GM21515 (cell line): Measurements from ENCODE around the gene IFNG.
"Not testable (repeated sequence)": the region's sequence is repeated elsewhere in the genome, so short reads cannot be mapped to it uniquely, and the experiment has no call there.

Source experiments
- ATAC-seq: cut with Tn5 transposase; IDR thresholded peaks from one replicate; pipeline ENCODE4 v1.9.1; 2021; ENCODE audit not compliant: unreplicated experiment

The IFNG gene

DNA sequence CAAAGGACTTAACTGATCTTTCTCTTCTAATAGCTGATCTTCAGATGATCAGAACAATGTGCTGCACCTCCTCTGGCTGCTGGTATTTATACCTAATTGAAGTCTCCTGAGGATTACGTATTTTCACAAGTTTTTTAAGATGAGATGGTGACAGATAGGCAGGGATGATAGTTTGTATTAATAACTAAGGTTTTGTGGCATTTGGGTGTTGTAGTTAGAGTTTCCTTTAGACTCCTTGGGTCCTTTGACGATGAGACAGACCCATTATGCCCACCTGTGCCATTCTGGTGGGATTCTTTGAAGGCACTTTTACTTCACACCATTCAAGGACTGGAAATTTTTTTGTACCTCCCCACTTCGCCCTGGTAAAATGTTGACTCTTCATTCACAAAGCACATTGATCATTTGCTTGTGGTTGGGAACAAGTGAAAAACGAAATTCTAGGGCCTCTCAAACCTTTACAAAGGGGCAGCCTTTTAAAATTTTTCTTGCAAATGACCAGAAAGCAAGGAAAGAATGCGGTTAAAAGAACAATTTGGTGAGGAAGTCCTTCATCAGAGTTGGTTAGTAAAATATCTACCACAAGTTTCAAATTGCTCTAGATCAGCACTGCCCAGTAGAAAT, at the start of gene IFNG:
TSS of gene IFNG (minus strand) at position 60 of the 624 bp plus-strand sequence. CDS start 125 bp downstream, outside the sequence.
- peak; percentile 56 for ATAC-seq

DNA sequence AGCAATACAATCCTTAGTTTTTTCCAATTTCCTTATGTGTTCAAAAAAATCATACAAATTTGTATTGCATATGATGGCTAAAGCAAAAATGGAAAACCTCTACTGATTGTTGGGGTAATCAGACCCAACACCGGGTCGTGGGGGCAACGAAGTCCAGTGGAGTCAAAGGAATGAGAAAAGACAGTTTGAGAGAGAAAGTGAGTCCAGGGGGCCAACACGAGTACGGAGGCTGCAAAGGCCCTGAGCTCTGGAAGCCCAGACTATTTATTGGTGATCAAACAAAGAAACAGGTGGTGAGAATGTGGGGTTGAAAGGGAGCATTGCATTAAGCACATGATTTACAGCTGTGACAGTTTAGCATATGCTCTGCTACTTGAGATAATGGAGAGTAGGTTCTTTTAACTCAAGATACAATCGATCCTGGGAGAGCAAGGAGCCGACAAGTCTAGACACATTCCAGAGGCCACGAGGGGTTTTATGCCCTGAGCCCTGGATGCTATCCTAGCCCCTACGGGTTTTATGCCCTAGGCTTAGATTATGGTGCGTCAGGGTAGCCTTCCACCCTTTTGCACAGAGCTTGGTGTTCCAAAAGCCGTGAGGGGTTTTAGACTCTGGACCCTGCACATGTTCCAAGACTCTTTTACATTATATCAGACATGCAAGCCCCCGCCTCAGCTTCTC, 49.6 kb upstream of the IFNG start:
- ATAC-seq: not testable (repeated sequence)

DNA sequence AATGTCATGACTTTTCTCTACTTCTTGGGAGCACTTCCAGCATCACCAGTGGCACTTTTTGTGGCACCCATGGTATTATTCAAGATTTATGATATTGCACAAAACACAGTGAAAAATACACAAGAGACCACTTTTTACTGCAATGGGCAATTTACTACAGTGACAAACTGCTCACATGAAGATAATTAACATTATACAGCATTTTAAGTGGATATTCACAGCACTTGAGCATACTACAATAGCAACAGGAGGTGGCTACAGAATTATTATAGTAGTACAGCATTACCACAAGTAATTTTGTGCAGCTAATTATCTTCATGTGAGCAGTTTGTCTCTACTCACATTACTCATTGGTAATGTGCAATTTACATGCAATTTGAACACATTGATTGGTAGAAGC, 47.7 kb upstream of the IFNG start:
- no peak for ATAC-seq

DNA sequence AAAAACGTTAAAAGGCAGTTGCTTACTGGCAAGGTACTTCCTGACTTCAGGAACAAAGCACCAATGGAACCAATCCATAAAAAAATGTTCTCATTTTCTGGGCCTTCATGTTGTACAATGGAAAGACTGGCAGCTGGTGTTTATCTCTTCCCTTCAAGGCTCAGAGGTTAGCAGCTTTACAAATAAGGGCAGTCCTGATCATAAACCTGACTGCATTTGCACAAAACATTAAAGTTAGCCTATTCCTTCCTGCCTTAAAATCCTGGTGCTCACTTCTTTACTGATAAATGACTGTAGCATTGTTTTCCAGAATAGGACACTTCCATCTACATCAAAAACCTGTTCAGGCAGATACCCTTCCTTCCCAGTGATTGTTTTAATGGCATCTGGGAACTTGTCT, 46.9 kb upstream of the IFNG start:
- no peak for ATAC-seq

DNA sequence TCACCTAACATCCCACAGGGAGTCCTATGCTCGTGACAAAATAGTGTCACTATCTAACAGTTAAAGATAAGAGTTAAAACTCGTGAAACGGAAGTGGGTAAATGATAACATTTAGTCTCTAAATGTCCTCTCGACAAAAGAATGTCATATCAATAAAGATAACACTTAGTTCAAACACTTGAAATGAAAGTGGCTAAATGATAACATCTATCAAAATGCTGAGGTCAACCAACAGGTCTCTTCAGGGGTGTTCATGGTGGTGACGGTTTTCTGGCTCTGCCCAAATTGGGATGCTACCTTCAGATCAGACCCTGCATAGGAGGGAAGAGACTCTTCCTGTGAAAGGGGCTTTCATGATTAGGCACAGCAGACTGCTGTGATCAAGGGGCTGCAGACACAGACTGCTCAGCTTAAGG, 43.9 kb upstream of the IFNG start:
- no peak for ATAC-seq

DNA sequence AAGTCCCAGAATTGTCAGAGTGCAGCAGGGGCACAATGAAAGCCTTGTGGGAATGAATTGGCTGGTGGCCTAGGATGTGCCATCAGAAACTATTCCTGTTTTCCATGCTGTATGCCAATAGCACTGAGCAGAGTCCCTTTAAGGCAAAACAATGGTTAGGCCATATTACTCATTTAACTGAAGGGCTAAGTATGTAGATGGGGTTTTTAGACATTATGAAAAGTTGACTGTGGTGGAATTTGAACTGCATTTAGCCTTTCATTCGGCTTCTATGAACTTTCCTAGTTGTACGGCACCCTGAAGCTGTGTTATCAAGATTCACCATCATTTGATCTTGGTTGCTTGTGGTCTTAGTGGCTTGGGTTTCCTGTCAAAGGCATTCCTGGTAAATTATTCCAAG, 41.3 kb upstream of the IFNG start:
- no peak for ATAC-seq

DNA sequence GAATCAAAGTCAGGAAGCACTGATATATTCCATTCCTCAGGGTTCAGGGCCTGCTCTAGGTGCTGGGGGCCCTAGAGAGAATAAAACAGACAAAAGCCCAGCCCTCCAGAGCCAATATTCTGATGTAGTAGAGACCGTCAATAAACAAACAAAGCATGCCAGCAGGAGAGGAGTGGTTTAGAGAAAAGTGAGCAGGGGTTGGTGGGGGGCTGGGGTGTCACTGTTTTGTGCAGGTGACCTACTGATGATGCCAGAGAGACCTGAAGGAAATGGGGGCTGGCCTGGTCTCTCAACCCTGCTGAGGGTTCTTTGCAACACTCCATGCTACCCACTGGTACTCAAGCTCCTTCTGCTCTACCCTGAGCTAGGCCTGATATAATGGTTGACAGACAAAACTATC, 39.6 kb upstream of the IFNG start:
- no peak for ATAC-seq

DNA sequence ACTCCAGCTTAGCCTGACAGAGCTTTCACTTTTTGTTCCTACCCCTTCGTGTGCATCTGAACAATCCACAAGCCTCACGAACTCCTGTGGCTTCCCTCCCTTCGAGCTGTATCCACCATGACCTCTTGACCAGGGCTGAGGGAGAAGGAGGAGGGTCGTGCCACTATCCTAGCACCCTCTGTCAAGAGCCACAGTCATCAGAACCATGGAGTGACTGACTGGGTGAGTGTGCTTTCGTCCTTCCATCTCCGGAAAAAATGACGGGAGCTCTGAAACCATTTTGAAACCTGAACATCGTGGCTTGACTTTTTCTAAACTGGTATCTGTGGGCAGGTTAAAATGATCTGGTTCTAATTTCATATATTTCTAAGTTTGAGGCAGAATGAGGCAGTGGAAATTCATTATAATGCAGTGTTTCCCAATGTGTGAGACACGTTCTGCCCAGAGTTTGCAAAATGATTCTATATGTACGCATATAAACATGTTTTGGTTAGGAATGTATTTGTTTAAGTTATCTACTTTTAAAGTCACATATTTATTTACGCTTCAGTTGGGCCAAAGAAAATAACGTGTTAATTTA, 39.1 kb upstream of the IFNG start:
- ATAC-seq: no peak

DNA sequence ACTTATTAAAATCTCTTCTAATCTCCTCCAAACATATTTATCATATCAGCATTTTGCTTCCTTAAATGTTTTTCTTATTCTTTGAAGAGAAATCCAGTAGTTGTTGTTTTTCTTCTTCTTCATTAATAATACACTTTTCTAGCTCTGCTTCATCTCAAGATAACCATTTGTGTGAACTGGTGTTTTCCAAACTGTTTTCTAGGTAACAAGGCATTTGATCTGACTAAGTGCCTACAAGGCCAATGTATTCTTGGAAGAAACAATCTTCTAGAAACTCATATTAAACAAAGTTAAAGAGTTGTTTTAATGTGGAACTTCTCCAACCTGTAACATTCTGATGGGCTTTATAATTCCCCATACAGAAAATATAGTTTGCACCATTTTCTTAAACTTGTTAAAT, 30.8 kb upstream of the IFNG start:
- no peak for ATAC-seq

DNA sequence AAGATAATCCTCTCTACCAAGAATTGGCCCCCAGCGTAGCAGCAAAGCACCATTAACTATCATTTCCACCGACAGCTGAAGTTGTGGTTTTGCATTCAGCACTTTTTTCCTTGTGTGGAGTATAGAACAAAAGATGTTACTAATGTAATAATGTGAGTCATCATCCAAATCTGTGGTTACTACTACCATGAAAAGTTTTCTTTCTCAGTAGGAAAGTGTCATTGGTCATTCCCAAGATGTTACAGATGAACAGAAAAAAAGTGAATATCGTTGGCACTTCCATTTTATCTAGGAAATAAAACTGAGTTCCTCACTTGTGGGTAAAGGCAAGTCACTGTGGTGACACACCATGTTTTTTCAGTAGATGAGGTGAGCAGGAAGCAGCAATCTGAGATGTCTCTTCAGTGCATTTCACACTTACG, 30.3 kb upstream of the IFNG start:
- ATAC-seq: no peak

DNA sequence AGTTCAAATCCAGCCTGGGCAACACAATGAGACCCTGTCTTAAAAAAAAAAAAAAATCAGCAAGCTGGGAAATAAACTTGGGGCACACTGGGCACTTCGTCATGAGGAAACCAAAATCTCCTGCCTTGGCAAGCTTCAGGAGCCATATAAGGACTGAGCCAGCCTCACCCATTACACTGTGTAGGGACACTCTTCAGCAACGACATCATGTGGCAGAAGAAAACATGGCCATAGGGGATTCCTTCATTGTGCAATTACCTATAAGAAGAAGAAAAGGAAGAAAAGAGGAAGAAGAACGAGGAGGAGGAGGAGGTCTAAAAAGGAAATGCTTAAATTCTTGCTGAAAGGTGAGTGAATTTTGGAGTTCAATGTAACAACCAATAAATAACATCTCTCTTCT, 26.1 kb upstream of the IFNG start:
- no peak for ATAC-seq

DNA sequence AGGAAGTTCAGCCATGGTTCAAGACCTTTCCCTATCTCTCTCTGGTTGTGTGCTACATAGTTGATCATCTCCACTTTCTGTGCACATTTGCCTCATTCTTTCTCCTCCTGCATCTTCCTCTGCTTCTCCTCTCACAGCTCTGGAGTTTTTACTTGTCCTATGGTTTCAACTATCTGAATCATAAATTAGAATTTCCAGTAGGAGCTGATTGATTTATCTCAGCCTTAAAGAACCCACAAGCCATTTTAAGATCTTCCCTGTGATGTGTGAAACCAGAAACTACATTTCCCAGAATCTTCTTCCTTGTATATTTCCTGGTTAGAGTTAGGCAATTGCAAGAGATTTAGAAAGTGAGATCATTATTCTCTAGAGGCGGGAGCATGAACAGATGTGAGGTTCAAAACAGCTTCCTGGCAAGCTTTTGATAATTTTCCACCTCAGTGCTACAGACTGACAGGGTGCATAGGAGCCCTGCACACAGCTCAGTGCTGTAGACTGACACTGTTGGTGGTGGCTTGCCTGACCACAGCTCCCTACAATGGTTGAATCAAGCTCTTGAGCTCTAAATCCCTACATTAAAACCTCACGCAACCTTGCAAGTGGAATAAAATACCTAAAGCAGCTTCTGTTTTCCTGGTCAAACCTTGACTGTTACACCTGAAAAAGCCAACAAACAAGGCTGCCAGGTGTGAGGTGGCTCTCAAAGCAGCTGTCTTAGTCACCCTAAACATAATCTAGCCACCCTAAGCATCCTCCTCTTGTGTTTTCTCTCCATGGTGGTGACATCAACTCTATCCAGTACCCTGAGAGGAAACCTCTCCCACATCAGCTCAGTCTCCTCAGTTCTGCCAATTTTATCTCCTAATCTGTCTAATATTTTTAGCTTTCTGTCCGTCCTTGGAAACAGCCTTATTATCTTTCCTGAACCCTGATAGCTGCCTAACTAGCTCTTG, 21.5 kb upstream of the IFNG start:
- peak; percentile 64 for ATAC-seq

DNA sequence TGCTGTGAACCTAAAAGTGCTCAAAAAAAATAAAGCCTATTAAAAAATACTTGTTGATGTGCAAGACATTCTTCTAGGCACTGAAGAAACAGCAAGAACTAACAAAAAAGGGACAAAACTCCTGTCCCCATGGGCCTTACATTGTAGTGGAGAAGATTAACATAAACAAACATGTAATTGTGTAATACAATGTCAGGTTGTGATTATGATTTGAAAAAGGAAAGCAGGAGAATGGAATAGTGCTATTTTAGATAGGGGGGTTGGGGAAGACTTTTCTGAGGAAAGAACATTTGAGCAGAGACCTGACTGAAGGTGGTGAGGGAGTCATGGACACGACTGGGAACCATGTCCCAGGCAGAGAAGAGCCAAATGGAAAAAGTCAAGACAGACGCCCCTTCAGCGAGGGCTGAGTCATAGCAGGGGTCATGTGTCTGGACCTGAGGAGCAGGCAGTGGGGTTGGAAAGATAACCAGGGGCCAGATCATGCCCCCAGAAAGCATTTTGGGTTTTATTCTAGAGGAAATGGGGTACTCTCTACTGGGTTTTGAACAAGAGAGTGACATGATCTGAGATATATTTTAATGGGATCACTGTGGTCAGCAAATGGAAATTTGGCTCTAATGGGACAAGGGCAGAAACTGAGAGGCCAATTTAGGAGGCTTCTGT, 19.4 kb upstream of the IFNG start:
- no peak for ATAC-seq

DNA sequence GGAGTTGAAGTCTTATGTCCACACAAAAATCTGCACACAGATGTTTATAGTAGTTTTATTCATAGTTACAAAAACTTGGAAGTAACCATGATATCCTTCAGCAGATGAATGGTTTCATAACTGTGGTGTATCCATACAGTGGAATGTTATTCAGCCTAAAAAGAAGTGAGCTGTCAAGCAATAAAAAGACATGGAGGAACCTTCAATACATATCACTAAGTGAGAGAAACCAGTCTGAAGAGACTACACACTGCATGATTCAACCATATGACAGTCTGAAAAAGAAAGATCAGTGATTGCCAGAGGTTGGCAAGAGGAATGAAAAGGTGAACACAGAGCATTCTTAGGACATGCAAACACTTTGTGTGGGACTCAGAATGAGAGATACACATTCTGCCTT, 18.6 kb upstream of the IFNG start:
- no peak for ATAC-seq

DNA sequence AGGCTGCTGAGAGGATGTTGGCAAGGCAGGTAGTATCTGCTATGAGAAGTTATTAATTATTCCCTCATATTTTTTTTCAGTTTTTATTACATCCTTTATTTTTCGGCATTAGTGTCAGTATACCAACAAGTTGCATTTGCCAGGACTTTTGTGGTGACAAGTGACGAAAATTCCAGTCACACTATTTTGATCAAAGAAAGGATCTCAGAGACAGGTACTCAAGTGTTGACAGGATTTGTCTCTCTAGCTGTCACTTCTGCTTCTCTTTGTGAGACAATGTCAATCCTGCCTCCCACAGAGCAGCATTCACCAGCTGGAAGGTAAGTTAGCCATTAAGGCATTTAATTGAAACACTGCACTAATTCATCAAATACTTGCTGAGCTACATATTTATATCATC, 18.0 kb upstream of the IFNG start:
- ATAC-seq: no peak

DNA sequence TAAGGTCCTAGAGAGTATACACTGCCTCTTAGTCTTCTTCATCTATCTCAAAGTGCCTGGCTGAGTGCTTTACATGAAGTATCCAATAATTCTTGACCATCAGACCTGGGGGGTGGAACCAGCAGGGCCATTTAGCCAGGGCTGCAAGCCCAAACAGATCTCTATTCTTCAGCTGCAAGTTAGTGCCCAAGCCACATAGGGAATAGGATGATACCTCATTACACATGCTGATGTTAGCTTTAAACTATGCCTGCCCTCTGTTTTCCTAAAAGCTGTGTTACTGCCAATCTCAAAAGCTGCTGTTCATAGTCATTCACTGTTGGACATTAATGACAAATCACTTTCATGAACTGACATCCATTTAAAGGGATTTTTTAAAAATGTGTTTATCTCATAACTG, 16.7 kb upstream of the IFNG start:
- no peak for ATAC-seq

DNA sequence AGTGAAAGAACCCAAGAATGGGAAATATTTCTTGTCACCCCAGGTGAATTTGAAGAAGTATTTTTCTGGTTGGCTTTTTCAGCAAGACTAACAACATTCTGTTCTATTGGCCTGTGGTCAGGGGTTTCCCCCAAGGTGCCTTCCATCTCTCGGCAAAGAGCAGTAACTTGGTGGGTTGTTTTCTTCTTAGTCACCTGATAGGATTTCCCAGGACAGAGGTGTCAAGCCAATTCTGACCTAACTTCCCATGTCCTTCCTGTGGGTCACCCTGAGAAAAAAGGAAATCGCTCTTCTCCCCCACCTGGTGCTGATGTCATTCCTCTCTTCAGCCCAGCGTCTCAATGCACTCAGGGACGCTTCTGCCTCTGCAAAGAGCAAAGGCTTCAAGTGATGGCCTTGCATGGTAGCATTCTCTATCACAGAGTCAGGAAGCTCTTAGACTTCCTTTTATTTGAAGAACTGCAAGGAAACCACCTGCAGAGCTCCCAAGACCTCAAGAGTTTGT, 16.1 kb upstream of the IFNG start:
- ATAC-seq: peak; percentile 86

DNA sequence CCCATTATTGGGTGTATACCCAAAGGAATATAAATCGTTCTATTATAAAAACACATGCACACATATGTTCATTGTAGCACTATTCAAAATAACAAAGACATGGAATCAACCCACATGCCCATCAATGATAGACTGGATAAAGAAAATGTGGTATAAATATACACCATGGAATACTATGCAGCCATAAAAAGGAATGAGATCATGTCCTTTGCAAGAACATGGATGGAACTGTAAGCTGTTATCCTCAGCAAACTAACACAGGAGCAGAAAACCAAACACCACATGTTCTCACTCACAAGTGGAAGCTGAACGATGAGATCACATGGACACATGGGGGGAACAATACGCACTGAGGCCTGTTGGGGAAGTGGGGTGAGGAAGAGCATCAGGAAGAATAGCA, 15.2 kb upstream of the IFNG start:
- not testable (repeated sequence) for ATAC-seq

DNA sequence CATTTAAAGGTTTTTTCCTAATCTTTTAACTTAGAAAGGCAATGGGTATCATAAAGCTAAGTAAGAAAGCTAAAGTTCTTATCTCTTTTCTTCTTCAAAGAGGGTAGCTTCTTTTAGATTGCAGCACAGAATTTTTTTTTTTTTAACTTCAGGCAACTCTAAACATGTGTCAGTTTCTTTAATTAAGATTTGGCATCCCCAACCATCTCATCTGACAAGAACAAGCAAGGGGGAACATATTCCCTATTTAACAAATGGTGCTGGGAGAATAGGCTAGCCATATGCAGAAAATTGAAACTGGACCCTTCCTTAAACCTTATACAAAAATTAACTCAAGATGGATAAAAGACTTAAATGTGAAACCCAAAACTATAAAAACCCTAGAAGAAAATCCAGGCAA, 14.3 kb upstream of the IFNG start:
- ATAC-seq: no peak

DNA sequence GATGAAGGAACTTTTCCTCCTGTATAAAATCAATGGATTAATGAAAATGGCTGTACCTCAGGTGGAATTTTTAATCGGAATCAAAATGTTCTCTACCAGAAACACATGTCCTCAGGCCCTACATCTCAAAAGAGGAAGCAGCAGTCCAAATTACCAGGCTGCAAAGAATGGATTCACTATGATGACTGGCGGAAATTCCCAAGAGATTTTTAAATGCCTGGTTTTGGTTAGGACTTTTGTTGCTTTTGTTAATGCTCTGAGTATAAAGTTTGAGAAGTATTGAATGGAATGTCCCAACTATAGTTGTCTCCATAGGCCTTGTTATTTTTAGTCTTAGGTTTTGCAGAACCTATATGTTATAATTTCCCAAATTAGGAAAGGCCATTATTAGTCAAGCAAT, 11.2 kb upstream of the IFNG start:
- no peak for ATAC-seq
